ENCODE data around the gene ELMOD2. TPM values are rescaled to one million over a fixed set of nuclear protein-coding genes. Genes with fewer than 3 reads are reported as not detected.

Gene ELMOD2
- total RNA-seq, 4 donors from 2014 or later, result 3.2 to 13.7 (median 10.9) TPM

GRCh38 chr4:140523370-140523856 lies 555 bp upstream of the ELMOD2 start:
- ATAC-seq (no peak), DNase-seq (no peak)
- intact Hi-C loops (cut with DNase I; ENCODE audit: low total_unique reads), result loop anchor here (2.0 to 5.0 kb wide), 3 partner anchors 327 to 609 kb away; partner anchors contain the start of genes MAML3 and RNF150
- in situ Hi-C loops (cut with MboI; ENCODE audit: low sequenced_read_pairs in 4 of 4), result loop anchor here in 2 of 4 donors (10.0 kb wide), 1 partner anchor 149 kb away; the partner anchor contains the start of gene SCOC (in 2 of the 2)
- TF ChIP-seq POLR2A (IDR thresholded peaks at IDR 0.05), result no peak
- no peak for TF ChIP-seq CTCF (IDR thresholded peaks at IDR 0.05 in 4 of 5, conservative IDR thresholded peaks at IDR 0.05 in 1 of 5)
- Histone ChIP-seq H3K4me1 (peaks cover 2 to 18% of the 10 kb centered on the region in 2 donors), H3K27me3 (no peaks in the 10 kb centered on the region), H3K27ac (peak overlapping the region; percentile 76 to 90 (median 81)), H3K9me3 (no peaks in the 10 kb centered on the region), H3K4me3 (peak overlapping the region; percentile 67 to 87 (median 86)), H3K36me3 (peaks cover 0 to 9% of the 10 kb centered on the region in 2 donors)

- no peak for TF ChIP-seq POLR2A (IDR thresholded peaks at IDR 0.05)
- TF ChIP-seq CTCF (IDR thresholded peaks at IDR 0.05 in 4 of 5, conservative IDR thresholded peaks at IDR 0.05 in 1 of 5), result no peak
- intact Hi-C loops (cut with DNase I; ENCODE audit: low total_unique reads) (no loop called here), in situ Hi-C loops (cut with MboI; ENCODE audit: low sequenced_read_pairs in 4 of 4) (loop anchor here in 2 of 4 donors (10.0 to 25.0 kb wide), 2 partner anchors 155 to 608 kb away; partner anchors contain the start of genes SCOC (in 2 of the 2) and RNF150 (in 1 of the 2))
- Histone ChIP-seq H3K4me3 (no peak overlapping the region), H3K9me3 (no peaks in the 10 kb centered on the region), H3K27ac (no peak overlapping the region), H3K27me3 (no peaks in the 10 kb centered on the region), H3K36me3 (peaks cover 0 to 9% of the 10 kb centered on the region in 2 donors), H3K4me1 (peaks cover 0 to 12% of the 10 kb centered on the region in 2 donors)
- DNase-seq, result no peak
- no peak for ATAC-seq
Measured at GRCh38 chr4:140529434-140529833, 5.5 kb downstream of the ELMOD2 start.

GRCh38 chr4:140533951-140534480 lies 10.0 kb downstream of the ELMOD2 start:
- H3K9me3 ChIP-seq, result no peaks in the 10 kb centered on the region
- H3K4me1 ChIP-seq, result no peaks in the 10 kb centered on the region
- peaks cover 0 to 28% of the 10 kb centered on the region in 2 donors for H3K36me3 ChIP-seq
- in situ Hi-C loops (cut with MboI; ENCODE audit: low sequenced_read_pairs in 4 of 4) (loop anchor here in 1 of 4 donors (25.0 kb wide), 1 partner anchor 603 kb away; the partner anchor contains the start of gene RNF150), intact Hi-C loops (cut with DNase I; ENCODE audit: low total_unique reads) (no loop called here)
- no peak overlapping the region for H3K4me3 ChIP-seq
- DNase-seq, result no peak
- ATAC-seq, result no peak
- no peak for TF ChIP-seq CTCF (IDR thresholded peaks at IDR 0.05 in 4 of 5, conservative IDR thresholded peaks at IDR 0.05 in 1 of 5)
- no peak for TF ChIP-seq POLR2A (IDR thresholded peaks at IDR 0.05)
- H3K27ac ChIP-seq, result no peak overlapping the region
- H3K27me3 ChIP-seq, result no peaks in the 10 kb centered on the region

- Histone ChIP-seq H3K27ac (no peak overlapping the region), H3K36me3 (peaks cover 0 to 6% of the 10 kb centered on the region in 2 donors), H3K4me1 (no peaks in the 10 kb centered on the region), H3K27me3 (no peaks in the 10 kb centered on the region), H3K9me3 (no peaks in the 10 kb centered on the region), H3K4me3 (no peak overlapping the region)
- TF ChIP-seq CTCF (IDR thresholded peaks at IDR 0.05 in 4 of 5, conservative IDR thresholded peaks at IDR 0.05 in 1 of 5), result no peak
- no peak for TF ChIP-seq POLR2A (IDR thresholded peaks at IDR 0.05)
- no peak for ATAC-seq
- intact Hi-C loops (cut with DNase I; ENCODE audit: low total_unique reads) (no loop called here), in situ Hi-C loops (cut with MboI; ENCODE audit: low sequenced_read_pairs in 4 of 4) (no loop called here)
- no peak for DNase-seq
Measured at GRCh38 chr4:140556372-140557085, 32.6 kb downstream of the ELMOD2 start.

Data from gastrocnemius medialis (tissue), 4 donors.